BE2C (cell line): Measurements from ENCODE around the gene SPNS2.

ENCODE experiments used
- DNase-seq: peaks from one replicate; pipeline ENCODE4 v3.0.0-alpha.2; 2020
- H3K27me3 ChIP-seq: fragments of 250-450 bp; sonication (Bioruptor Pico); 2 replicates; pipeline ENCODE4 v1.5.1; 2020; ENCODE audit warnings: mild to moderate bottlenecking
- H3K36me3 ChIP-seq: fragments of 250-450 bp; sonication (Bioruptor Pico); 2 replicates; pipeline ENCODE4 v1.5.1; 2020; ENCODE audit warnings: mild to moderate bottlenecking
- H3K4me1 ChIP-seq: fragments of 250-450 bp; sonication (Bioruptor Pico); 2 replicates; pipeline ENCODE4 v1.5.1; 2020
- H3K4me3 ChIP-seq: 2 replicates; pipeline ENCODE4 v1.5.1; 2011; ENCODE audit warnings: low read depth, low read length
- H3K9me3 ChIP-seq: fragments of 250-450 bp; sonication (Bioruptor Pico); 2 replicates; pipeline ENCODE4 v1.5.1; 2020
- TF ChIP-seq, protein P1 (sequence below): IDR thresholded peaks from 2 replicates; pipeline ENCODE4 v1.5.1; 2012; ENCODE audit warnings: mild to moderate bottlenecking, low read depth, low read length

SPNS2 gene

DNA sequence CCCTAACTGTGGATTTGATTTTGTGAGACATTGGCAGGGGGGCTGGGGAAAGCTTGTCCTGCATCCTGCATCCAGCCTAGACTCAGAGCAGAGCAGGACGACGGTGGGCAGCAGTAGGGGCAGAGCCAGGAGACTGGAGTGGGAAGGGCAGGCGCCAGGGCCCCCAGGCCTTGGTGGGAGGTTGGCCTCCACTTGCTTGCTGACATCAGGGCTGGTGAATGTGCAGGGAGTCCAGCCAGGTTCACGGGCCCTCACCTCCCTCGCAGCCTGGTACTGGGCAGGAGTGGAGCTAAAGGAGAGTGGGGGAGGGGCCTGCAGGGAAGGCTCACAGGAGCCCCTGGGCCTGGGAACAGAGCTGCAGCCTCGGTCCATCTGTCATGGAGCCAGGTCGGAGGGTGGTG lies 83.4 kb downstream of the SPNS2 start:
- no peaks in the 10 kb centered on the region for H3K36me3 ChIP-seq
- peaks cover 11% of the 10 kb centered on the region for H3K4me1 ChIP-seq
- H3K27me3 ChIP-seq: peaks cover 17% of the 10 kb centered on the region
- DNase-seq: no peak
- TF ChIP-seq, protein P1, sequence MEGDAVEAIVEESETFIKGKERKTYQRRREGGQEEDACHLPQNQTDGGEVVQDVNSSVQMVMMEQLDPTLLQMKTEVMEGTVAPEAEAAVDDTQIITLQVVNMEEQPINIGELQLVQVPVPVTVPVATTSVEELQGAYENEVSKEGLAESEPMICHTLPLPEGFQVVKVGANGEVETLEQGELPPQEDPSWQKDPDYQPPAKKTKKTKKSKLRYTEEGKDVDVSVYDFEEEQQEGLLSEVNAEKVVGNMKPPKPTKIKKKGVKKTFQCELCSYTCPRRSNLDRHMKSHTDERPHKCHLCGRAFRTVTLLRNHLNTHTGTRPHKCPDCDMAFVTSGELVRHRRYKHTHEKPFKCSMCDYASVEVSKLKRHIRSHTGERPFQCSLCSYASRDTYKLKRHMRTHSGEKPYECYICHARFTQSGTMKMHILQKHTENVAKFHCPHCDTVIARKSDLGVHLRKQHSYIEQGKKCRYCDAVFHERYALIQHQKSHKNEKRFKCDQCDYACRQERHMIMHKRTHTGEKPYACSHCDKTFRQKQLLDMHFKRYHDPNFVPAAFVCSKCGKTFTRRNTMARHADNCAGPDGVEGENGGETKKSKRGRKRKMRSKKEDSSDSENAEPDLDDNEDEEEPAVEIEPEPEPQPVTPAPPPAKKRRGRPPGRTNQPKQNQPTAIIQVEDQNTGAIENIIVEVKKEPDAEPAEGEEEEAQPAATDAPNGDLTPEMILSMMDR: no peak
- H3K9me3 ChIP-seq: no peaks in the 10 kb centered on the region
- H3K4me3 ChIP-seq: no peak overlapping the region

DNA sequence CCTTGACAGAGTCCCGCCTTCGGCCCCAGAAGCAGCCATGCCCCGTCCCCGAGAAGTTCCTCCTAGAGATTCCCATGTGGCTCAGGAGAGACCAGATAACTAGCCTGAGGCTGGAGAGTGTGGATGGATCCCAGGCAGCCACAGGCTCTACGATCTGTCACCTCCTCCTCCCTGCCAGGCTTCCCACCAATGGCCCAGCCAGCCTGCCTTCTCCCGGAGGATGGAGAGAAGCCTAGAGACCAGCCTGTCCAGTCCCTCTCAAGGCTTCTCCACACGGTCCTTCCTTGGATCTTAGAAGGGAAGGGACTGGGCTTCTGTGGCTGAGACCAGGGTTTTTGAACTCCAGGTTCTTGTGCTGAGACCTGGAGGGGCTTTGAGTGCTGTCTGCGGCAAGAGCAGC lies 84.0 kb downstream of the SPNS2 start:
- no peak overlapping the region for H3K4me3 ChIP-seq
- peak; percentile 57 for DNase-seq
- H3K9me3 ChIP-seq: peaks cover 4% of the 10 kb centered on the region; the same call in 1 of the 2 replicates
- H3K27me3 ChIP-seq: peaks cover 17% of the 10 kb centered on the region
- H3K4me1 ChIP-seq: peaks cover 11% of the 10 kb centered on the region
- TF ChIP-seq, protein P1: no peak
- no peaks in the 10 kb centered on the region for H3K36me3 ChIP-seq

DNA sequence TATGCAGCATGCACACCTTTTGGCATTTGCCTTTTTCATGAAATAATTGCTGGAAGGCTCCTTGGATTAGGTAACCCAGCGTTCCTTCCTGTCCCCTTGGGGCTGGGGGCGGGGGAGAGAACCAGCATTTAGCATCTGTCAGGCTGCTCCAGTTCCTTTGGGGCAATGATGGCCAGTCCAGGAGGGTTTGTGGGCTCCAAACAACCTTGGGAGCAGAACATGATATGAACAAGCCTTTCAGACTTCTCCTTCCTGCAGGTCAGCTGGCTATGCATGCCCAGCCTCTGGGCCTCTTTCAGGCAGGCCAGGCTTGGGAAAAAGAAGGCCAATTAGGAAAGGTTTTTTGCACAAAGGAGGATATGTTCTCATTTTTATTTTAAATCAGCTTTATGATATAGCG lies 84.5 kb downstream of the SPNS2 start:
- peaks cover 4% of the 10 kb centered on the region; the same call in 1 of the 2 replicates for H3K9me3 ChIP-seq
- H3K36me3 ChIP-seq: no peaks in the 10 kb centered on the region
- peaks cover 13% of the 10 kb centered on the region for H3K4me1 ChIP-seq
- no peak overlapping the region for H3K4me3 ChIP-seq
- TF ChIP-seq, protein P1: no peak
- peaks cover 17% of the 10 kb centered on the region for H3K27me3 ChIP-seq
- no peak for DNase-seq

DNA sequence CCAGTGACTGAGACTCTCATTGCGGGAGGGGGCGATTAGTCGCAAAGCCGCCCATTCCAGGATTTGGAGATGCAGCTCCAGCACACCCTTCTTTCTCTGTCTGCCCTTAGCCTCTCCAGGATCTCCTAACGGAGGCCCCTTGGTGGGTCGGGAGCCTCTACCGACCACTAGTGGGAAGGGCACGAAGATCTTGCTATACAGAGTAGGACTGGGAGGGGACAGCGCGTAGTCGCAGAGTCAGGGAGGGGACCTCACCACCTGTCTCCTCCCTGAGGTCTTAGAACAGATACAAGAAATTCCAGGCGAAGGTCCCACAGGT lies 85.1 kb downstream of the SPNS2 start:
- Histone ChIP-seq H3K36me3 (no peaks in the 10 kb centered on the region), H3K27me3 (peaks cover 17% of the 10 kb centered on the region), H3K9me3 (peaks cover 4% of the 10 kb centered on the region; the same call in 1 of the 2 replicates), H3K4me1 (peaks cover 19% of the 10 kb centered on the region), H3K4me3 (no peak overlapping the region)
- no peak for DNase-seq
- TF ChIP-seq, protein P1: peak; percentile 35

DNA sequence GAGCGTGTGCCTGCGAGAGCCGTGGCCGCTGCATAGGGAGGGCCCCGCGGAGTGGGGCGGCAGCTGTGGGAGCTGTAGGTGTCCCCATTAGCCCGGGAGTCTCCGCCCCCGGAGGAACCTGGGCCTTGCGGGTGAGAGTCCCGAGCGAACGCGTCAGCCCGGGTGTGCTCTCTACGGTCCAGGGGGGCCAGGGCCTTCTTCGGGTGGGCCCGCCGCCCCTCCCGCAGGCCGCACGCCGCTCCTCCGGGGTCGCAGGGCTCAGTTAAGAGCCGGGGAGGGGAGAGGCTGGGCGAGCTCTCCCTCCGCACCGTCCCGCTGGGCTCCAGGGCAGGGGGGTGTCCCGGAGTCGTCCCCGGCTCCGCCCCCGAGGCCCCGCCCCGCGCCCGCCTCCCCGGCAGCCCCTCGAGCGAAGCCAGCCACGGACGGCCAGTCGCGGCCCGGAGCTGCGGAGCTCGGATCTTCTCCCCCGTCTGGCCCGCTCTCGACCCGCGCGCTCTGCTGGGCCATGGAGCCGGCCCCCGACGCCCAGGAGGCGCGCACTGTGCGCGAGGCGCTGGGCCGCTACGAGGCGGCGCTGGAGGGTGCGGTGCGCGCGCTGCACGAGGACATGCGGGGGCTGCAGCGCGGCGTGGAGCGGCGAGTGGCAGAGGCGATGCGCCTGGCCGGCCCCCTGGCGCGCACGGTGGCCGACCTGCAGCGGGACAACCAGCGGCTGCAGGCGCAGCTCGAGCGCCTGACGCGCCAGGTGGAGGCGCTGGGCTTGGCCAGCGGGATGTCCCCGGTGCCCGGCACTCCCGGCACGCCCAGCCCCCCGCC lies 85.6 kb downstream of the SPNS2 start, which contains the start of gene SMTNL2:
SMTNL2 (plus strand) TSS at position 429 of the 816 bp plus-strand sequence; CDS start at position 506, 77 bp downstream.
- no peak for DNase-seq
- Histone ChIP-seq H3K9me3 (peaks cover 4% of the 10 kb centered on the region; the same call in 1 of the 2 replicates), H3K4me3 (no peak within 1 kb of the TSS), H3K27me3 (peaks cover 21% of the 10 kb centered on the region), H3K4me1 (peaks cover 20% of the 10 kb centered on the region), H3K36me3 (no peaks in the 10 kb centered on the region)
- TF ChIP-seq, protein P1: no peak
